Epithelial cell of proximal tubule (primary cell): ENCODE data around the gene GLI2. TPM values are rescaled to one million over a fixed set of nuclear protein-coding genes. Genes with fewer than 3 reads are reported as not detected.

Source experiments
- DNase-seq: peaks from one replicate; pipeline ENCODE4 v3.0.0-alpha.2; 2011; ENCODE audit warnings: low read depth
- H3K4me3 ChIP-seq: 2 replicates; pipeline ENCODE4 v1.5.1; 2011; ENCODE audit warnings: low read depth, mild to moderate bottlenecking, low read length
- CTCF ChIP-seq: conservative IDR thresholded peaks from 2 replicates; pipeline ENCODE4 v1.5.1; 2012; ENCODE audit warnings: low read depth, mild to moderate bottlenecking, low read length
- total RNA-seq: library from RNA; depleted of rRNA; stranded (reverse); fragments of >200 nt; gene quantifications from 2 replicates; pipeline ENCODE4 v1.2.3, GENCODE V29; 2015

The GLI2 gene
- total RNA-seq, 1 donor from 2014 or later = 4.0 TPM

- H3K4me3 ChIP-seq = no peak overlapping the region
- TF ChIP-seq CTCF = no peak
- DNase-seq = no peak
Measured at GRCh38 chr2:120764991-120765677, 29.5 kb downstream of the GLI2 start.

DNA sequence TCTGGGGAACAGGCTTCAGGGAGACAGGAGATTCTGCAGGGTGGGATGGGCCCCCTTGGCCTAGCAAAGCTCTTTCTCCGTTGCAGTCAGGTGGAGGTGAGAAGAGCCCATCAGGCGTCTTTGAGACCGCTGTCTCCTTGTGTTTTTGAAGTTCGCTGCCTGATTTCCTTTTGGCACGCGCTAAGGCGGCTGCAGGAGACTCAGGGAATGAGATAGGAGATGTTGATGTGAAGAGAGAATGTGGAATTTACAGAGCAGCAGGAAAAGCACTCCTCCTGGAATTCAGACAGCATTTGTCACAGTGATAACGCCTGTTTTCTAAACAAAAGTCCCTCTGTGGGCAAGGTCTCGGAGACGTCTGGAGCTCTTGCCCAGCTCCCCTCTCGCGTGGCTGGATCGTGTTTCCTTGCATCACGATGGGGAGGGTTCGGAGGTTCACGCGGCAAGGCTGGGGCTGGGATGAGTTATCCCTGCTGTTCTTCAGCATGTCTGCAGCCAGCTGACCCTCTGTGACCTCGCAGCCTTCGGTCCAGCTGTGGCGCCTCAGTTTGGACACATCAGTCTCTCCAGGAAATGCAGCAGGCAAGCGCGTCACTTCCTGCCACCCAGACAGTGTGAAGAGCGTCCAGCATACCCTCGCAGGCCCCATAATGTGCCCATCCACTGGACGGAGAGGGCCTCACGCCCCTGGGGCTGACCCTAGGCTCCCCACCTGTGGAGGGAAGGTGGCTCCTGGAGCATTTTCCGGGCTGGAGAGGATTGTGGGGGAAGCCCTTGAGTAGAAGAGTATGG lies 30.2 kb downstream of the GLI2 start:
- TF ChIP-seq CTCF = no peak
- H3K4me3 ChIP-seq = no peak overlapping the region
- no peak for DNase-seq

- H3K4me3 ChIP-seq = no peak overlapping the region
- DNase-seq = no peak
- TF ChIP-seq CTCF = no peak
Measured at GRCh38 chr2:120766470-120767351, 31.0 kb downstream of the GLI2 start.

DNA sequence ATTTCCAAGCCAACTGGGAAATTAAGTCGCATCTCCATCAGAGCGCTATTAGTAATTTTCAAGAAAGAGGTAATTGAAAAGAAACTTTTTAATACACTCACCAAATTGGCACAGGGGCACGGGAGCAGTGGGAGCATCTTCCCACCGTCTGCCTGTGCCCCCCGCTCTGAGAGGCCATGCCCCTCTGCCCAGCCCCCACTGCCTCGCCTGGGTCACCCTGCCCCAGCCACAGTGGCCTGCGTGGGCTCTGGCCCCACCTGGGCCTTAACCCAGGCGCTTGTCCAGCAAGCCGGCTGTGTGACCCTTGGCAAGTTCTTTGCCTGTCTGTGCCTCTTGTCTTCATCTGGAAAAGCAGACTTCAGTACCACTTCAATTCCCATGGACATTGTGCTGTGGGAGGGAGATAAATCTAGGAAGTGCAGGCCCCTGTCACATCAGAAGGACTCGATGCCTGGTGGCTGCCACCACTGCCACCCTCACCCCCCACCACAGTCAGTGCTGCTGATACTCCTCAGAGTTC lies 31.9 kb downstream of the GLI2 start:
- TF ChIP-seq CTCF = no peak
- H3K4me3 ChIP-seq = no peak overlapping the region
- no peak for DNase-seq

DNA sequence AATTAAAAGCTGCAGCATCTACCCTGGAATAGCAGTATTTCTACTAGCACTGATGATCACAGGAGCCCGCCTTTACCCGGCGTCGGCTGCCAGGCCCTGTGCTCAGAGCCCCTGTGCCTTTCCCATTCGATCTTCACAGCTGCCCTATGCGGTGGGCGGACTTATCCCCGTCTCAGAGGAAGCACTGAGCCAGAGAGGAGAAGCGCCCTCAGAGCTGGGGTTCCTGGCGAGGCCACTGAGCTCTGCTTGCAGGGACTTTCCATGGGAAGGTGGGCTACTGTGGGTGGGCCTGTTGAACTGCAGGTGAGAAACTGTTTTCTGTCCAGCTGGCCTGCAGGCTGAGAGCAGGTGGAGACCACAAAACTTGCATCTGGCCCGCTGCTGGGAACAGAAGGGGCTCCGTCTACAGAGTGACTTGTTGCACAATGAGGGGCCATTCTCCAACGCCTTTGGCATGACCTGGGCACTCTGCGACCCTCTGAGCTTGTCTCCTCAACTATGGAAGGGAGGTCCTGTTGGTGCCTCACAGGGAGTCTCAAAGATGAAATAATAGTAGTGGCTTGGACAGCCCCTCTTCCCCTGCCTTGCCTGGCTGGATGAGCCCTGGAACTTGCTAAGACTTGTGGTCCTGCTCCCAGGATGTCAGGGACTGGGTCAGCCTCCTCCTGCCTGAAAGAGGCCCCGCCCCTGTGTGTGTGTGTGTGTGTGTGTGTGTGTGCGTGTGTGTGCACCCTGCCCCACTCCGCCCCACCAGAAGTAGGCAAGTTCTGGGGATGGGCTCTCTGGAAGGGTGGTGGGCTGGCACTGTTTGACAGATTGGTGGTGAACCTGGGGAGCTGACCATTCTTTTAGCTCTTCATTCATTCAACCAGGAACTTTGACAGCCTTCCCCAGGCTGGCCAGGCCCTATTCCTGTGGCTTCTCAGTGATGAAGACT lies 32.7 kb downstream of the GLI2 start:
- no peak overlapping the region for H3K4me3 ChIP-seq
- TF ChIP-seq CTCF = no peak
- DNase-seq = no peak
